H1 (cell line): ENCODE results near the gene TPBGL. TPM values are rescaled to one million over a fixed set of nuclear protein-coding genes. Genes with fewer than 3 reads are reported as not detected.

Experiments used
- CHD2 ChIP-seq: IDR thresholded peaks from 2 replicates; pipeline ENCODE4 v1.6.1; 2012; ENCODE audit warnings: low read length, improper control_type of control experiment
- FOSL1 ChIP-seq: IDR thresholded peaks from 2 replicates; pipeline ENCODE4 v1.6.1; 2011; ENCODE audit warnings: mild to moderate bottlenecking, low read depth, low read length, moderate library complexity; ENCODE audit not compliant: insufficient read depth
- KDM4A ChIP-seq: IDR thresholded peaks from one replicate; pipeline ENCODE4 v1.7.1; 2012; ENCODE audit warnings: low read depth, mild to moderate bottlenecking, moderate library complexity, low read length, inconsistent platforms; ENCODE audit not compliant: severe bottlenecking
- NRF1 ChIP-seq: IDR thresholded peaks from 2 replicates; pipeline ENCODE4 v1.6.1; 2011; ENCODE audit warnings: mild to moderate bottlenecking, low read depth, low read length, improper control_type of control experiment
- PHF8 ChIP-seq: fragments of 200-600 bp; sonication (generic); conservative IDR thresholded peaks from 2 replicates; pipeline ENCODE4 v1.7.1; 2012; ENCODE audit warnings: low read depth, mild to moderate bottlenecking, inconsistent platforms, low read length, moderate library complexity
- RAD21 ChIP-seq, 2 experiments: IDR thresholded peaks in 1 of 2; conservative IDR thresholded peaks in 1 of 2; 2 replicates each; pipeline ENCODE4 v1.6.1; 2011; ENCODE audit warnings: low read depth in 2 of 2, low read length in 2 of 2, improper control_type of control experiment in 1 of 2, inconsistent platforms in 1 of 2, mild to moderate bottlenecking in 1 of 2, moderate library complexity in 1 of 2
- TEAD4 ChIP-seq: IDR thresholded peaks from 2 replicates; pipeline ENCODE4 v1.6.1; 2012; ENCODE audit warnings: low read depth, low read length, inconsistent platforms, mixed read lengths
- polyA plus RNA-seq, 7 experiments: library from polyadenylated mRNA; depleted of rRNA in 3 of 7; stranded (reverse) in 5 of 7; unstranded in 2 of 7; fragments of >200 nt in 5 of 7; fragments of 200-250 nt in 2 of 7; gene quantifications; 1 replicate in 5 of 7; 2 replicates in 1 of 7; 4 replicates in 1 of 7; pipeline versions ENCODE4 v1.2.1 to v1.2.3, GENCODE V29; 2011 to 2013; ENCODE audit warnings: missing spikeins in 2 of 7, mixed read lengths in 2 of 7
- total RNA-seq: library from RNA; stranded (reverse); fragmentation: NEBNext Ultra II Directional; extraction: Animal tissue kit (Norgen Biotek cat#: 25700); gene quantifications from 2 replicates; pipeline ENCODE4 v1.2.1, GENCODE V29; 2021
- TF ChIP-seq, protein P1 (sequence below): IDR thresholded peaks from 2 replicates; pipeline ENCODE4 v1.6.1; 2012; ENCODE audit warnings: low read length, inconsistent platforms

Gene TPBGL
- total and polyA plus RNA-seq, 2 of the 8 experiments (the other 6 are each of a cell fraction or from before 2014, with no cell fraction given) = 0.26 to 0.37 TPM

DNA sequence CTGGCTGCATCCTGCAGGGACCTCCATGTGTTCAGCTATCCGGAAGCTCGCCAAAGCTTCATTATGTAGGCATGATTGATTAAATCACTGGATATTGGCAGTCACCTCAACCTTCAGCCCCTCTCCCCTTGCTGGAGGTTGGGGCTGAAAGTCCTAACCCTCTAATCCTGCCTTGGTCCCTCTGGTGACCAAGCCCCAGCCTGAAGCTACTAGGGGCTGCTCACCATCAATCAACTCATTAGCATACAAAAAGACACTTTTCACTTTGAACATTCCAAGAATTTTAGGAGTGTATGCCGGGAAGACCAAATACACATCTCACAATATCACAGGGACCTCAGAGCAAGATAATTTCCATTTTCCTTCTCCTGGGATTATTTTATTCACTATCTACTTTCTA is 38.8 kb upstream of the TPBGL start (continued):
- TF ChIP-seq PHF8 = no peak
- TF ChIP-seq, protein P1, sequence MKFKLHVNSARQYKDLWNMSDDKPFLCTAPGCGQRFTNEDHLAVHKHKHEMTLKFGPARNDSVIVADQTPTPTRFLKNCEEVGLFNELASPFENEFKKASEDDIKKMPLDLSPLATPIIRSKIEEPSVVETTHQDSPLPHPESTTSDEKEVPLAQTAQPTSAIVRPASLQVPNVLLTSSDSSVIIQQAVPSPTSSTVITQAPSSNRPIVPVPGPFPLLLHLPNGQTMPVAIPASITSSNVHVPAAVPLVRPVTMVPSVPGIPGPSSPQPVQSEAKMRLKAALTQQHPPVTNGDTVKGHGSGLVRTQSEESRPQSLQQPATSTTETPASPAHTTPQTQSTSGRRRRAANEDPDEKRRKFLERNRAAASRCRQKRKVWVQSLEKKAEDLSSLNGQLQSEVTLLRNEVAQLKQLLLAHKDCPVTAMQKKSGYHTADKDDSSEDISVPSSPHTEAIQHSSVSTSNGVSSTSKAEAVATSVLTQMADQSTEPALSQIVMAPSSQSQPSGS = no peak
- no peak for TF ChIP-seq CHD2
- no peak for TF ChIP-seq TEAD4
- no peak for TF ChIP-seq RAD21 (IDR thresholded peaks at IDR 0.05 in 1 of 2, conservative IDR thresholded peaks at IDR 0.05 in 1 of 2; ENCODE audit: low read depth in 2 of 2, low read length in 2 of 2)
- no peak for TF ChIP-seq KDM4A
- TF ChIP-seq FOSL1 = no peak
- TF ChIP-seq NRF1 = no peak
- TF ChIP-seq, all 59 proteins: peak for 0
